NCI-H524 treated with DMSO at 0.1 percent for 48 hours (cell line): ENCODE data around the gene RTL10.
A peak's percentile ranks its signal among the peaks of the same experiment; 100 is the strongest.

ENCODE experiments used
- DNase-seq: peaks from one replicate; lab custom pipeline; 2025; lab: John Stamatoyannopoulos, UW

Gene RTL10

DNA sequence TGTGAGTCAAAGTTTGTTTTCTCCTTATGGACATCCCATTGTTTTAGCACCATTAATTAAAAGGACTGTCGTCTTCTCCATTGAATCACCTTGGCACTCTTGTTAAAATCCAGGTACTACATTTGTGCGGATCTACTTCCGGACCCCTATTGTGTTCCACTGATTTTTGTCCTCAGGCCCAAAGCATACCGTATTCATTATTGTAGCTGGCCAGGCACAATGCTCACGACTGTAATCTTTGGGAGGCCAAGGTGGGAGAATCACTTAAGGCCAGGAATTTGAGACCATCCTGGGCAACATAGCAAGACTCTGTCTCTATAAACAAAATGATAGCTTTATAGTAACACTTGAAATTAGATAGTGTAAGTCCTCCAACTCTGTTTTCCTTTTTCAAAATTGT is 8.9 kb upstream of the RTL10 start:
- no peak for DNase-seq

DNA sequence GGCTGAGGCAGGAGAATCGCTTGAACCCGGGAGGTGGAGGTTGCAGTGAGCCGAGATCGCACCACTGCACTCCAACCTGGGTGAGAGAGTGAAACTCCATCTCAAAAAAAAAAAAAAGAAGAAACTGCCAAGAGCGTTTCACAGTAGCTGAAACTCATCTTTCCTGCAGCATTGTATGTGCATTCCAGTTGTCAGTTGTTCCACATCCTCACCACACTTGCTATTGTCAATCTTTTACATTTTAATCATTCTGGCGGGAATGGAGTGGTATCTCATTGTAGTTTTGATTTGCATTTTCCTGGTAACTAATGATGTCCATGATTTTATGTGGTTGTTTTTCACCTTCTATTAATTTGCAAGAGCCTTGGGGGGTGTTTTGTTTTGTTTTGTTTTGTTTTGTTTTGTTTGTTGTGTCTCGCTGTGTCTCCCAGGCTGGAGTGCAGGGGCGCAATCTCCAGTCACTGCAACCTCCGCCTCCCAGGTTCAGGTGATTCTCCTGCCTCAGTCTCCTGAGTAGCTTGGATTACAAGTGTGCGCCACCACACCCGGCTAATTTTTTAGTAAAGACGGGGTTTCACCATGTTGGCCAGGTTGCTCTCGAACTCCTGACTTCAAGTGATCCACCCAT is 8.1 kb upstream of the RTL10 start:
- DNase-seq = no peak

DNA sequence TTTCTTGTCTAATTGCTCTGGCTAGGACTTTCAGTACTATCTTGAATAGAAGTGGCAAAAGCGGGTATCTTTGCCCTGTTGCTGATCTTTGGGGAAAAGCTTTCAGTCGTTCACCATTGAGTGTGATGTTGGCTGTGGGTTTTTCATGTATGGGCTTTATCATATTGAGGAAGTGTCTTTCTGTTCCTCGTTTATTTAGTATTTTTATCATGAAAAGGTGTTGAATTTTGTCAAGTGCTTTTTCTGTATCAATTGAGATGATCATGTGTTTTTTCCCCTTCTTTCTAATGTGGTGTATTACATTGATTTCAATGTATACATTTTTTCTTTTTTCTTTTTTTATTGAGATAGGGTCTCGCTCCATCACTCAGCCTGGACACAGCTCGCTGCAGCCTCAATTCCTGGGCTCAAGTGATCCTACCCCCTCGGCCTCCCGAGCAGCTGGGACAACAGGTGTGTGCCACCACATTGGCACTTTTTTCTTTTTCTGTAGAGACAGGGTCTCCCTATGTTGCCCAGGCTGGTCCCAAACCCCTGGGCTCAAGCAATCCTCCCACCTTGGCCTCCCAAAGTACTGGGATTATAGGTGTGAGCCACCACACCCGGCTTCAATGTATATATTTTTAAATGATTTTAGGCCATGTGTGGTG is 5.3 kb upstream of the RTL10 start:
- no peak for DNase-seq

DNA sequence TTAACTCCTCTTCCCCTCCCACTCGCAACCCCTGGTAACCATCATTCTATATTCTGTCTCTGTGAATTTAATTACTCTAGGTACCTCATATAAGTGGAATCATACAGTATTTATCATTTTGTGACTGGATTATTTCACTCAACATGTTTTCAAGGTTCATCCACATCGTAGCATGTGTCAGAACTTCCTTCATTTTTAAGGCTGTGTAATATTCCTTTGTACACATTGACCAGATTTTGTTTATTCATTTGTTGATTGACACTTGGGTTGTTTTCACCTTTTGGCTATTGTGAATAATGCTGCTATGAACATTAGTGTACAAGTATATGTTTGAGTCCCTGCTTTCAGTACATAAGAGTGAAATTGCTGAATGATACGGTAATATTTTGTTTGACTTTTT is 2.7 kb upstream of the RTL10 start:
- DNase-seq = no peak

DNA sequence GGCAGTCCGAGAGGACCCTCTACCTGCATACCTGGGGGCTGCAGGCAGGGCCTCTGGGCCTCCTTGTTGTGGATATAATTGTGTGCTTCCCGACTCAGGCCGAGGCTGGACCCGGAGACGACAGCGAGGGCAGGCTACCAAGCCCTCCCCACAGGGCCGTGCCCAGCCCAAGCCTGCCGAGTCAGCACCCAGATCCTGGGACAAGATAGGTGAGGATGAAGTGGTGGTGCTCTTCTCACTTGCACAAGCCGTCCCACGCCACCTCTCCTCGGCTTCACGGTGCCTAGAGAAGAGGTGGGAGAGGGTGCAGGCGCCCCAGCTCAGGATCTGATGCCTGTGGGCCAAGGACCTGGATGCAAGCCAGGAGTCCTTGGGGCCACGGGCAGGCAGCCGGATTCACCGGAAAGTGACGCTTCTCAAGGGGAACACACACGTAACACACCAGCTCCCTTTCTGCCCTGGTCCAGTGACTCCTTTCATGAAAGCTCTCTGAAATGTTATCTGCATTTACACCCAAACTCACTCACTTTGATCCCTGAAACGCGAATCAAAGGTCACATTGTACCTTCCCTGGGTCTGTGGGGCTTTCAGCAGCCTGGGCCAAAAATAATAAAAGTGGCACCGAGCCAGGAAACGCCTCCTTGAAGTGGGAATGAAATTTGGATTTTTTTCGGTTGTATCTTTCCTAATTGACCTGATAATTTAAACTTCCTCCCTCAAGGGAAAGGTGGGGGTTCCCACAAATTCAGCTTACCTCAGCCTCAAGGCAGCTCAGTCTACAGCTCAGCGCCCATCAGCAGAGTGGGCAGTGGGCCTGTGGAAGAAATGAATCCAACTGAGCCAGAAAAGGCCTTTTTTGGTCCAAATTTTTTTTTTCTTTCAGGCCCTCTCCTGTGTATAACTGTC is 1.1 kb upstream of the RTL10 start:
- DNase-seq = no peak

GRCh38 chr22:19853879-19854777 is 546 bp downstream of the RTL10 start:
- DNase-seq = no peak

DNA sequence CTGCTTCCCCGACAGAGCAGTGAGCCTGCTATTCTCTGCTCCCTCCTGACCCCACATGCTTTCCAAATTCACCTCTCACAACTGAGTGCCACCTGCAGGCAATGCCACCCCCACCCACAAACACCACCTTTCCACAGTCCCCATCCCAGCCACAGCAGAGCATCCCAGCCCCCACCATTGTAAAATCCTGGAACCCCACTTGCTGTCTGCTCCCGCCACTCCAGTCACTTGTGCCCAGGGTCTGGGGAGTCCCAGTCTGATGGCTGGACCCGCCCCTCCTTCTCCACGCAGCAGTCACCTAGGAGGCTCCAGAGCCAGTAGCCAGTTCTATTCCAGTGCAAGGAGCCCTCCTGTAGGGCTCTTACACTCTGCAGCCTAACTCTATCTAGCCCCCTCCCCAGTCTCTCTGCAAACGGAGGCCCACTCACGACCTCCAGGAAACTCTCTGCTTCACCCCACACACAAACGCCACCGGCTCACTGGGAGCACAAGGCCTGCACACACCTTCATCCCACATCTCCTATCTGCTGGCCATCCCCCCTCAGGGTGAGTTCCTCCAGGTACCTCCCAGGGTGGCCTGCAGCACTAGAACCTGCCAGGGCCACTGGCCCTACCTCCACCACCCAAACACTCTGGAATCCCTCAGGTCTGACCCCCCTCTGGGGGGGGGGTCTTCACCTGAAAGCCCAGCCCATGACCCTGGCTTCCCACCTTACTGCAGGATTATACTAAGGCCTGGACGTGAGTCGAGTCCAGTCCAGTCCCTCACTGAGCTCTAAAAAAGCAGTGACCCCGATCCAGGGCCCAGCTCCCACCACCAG is 1.4 kb downstream of the RTL10 start:
- no peak for DNase-seq

DNA sequence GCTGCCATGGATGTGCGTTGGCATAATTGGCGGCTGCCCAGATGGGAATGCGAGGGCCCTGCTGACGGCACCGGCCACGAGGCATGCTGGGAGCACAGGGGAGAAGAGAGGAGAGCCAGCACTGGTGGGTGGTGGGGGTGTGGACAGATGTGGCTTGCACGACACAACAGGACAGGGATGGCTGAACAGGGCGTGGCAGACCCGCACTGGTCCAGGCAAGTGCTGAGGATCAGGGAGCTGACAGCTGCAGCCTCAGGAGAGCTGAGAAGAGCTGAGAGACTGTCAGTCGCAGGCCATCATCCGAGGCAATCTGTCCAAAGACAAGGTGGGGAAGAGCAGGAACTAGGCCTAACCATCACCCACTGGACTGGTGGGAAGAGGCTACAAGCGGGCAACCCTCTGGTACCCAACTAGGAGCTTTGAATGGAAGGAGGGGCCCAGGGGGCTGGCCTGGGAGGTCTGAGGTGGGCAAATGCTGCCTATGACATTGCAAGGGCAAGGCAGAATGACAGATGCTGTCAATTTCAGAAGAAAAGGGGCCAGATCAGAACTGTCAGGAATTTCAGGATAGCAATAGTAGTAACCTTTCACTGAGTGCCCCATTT is 2.4 kb downstream of the RTL10 start:
- DNase-seq = peak; percentile 39

DNA sequence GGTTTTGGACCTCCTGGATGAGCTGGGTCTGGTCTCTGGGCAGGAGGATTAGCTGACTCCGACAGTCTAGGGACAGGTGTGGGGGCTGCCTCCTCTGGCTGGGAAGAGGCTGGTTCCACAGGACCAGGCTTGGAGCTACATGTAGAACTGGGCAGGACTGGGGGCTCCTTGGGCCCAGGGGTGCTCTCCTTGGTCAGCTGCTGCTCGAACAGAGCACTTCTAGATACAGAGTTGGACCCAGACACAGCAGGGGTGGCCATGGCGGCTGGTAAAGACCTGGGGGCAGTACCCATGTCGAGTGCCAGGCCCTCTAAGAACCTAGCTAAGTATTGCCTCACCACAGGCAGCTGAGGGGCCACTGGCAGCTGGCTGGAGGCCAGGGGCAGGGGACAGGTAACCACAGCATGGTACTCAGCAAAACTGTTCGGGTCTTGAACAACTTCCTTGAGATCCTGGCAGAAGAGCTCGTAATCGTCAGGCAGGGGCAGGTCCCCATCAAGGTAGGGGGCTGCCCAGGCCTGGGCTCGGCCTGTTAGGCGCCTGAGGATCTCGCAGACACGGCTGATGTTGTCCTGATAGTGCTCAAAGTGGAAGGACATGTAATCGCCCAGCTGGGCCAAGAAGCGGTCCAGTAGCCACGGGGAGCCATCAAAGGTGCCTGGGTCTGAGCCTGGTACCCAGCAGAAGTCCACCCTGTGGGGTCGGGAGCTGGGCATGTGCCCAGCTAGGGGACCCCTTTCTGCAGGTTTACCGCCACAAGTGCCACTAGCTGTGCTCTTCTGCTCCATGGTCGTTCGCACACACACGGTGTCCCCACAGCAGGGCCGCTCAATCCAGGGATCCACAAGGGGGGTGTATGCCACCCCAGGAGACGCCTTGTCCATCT is 3.1 kb downstream of the RTL10 start:
- DNase-seq = no peak

- no peak for DNase-seq
Observed at GRCh38 chr22:19850763-19851109, 3.9 kb downstream of the RTL10 start.

DNA sequence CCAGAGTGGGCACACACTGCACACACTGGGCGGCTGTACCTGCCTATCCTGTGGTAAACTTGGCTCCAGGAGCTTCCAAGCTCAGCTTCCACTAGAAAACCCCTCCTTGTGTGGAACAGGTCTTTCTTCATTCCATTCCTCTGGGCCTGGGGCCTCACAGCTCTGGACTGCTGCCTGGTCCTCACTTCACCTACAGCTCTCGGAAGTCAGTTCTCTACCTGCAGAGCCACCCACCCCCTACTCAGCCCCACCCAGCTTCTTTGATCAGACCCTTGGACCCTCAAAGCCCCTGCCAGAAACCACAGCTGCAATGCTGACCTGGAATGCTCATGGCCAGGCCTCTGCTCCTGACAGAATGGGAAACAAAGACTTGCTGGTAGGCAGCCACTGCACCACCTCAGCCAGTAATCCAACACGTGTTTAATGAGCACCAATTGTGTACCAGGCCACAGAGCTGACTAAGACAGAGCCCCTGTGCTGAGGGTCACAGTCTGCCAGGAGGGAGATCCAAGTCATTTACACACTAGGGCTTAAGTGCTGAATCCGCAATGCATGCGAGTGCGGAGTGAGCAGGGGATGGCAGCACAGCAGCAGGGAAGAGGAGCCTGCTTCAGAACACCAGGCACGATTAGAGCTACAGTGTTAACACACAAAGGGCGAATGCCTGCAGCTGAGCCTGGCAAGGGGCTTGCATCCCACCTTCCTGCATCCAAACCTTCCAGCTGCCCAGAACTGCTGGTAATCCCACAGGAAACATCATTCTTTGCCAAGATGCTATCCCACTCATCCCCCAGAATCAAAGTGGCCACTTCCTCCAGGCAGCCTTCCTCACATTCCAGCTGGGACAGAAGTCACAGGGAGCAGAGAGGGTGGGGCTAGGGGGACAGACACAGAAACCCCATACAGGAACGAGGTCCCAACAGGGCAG is 4.6 kb downstream of the RTL10 start:
- DNase-seq = no peak

- no peak for DNase-seq
Observed at GRCh38 chr22:19848298-19849224, 6.1 kb downstream of the RTL10 start.

- no peak for DNase-seq
Observed at GRCh38 chr22:19847345-19847632, 7.4 kb downstream of the RTL10 start.

GRCh38 chr22:19846620-19847344 is 7.9 kb downstream of the RTL10 start:
- DNase-seq = no peak

DNA sequence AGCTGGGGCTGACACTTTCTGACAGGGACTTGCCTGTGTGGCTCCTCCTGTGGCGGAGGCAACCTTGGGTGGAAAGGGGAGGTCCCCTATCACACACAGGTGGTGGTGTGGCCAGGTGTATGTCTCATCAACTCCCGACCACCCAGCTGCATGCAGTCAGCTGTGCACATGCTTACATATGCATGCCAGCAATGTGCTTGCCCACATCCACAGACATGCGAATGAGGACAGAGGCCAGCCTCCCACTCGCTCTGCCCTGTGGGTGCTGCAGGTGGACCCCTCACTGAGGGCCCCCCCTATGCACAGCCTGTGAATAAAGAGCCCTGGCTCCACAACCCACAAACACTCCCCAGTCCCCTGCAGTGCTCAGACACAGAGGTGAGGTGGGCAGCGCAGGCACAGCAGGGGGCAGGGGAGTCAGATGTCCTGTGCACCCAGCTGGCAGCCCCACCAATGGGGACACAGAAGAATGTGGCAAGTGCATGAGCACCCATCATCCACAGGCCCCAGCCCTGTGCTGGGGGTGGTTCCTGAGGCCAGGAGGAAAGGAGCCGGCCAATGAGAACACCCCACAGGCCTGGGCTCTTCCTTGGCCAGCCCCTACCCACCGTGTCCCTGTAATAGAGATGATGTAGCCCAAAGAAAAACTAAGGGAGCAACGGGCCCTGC is 9.5 kb downstream of the RTL10 start:
- DNase-seq = no peak

DNA sequence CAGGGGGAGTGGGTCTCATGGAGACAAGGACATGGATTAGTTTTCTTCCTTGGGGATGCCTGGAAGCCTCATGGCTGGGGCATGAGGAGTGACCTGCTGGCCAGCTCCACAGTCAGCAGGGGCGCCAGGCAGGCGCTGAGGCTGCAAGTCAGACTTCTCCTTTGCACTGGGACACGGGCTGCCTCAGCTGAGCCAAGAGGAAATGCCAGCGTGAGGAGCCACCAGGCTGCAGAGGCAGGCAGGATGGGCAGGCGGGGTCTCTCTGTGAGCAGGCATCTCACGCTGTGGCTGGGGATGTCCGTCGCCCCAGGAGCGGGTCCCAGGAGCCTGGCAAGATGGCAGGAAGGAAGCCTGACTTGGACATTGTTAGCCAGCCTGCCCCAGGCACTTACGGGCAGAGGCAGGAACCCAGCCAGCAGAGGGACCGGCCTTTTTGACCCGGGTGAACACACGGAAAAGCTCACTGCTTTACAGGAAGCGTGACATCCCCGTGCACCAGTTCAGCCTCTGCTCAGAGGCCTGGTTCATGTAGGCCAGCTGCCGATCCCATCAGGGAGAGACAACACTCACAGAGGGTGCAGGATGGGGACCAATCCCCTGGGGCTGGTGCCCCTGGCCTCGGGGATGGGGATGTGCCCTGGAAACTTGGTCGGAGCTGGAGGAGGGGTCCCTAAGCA is 10.2 kb downstream of the RTL10 start:
- DNase-seq = no peak
